GM19025 (cell line): ENCODE measurements around the gene TMEM179.

Experiments used
- ATAC-seq: cut with Tn5 transposase; IDR thresholded peaks from one replicate; pipeline ENCODE4 v1.9.1; 2021; ENCODE audit warnings: mild to moderate bottlenecking, low read depth, moderate library complexity; ENCODE audit not compliant: unreplicated experiment

The TMEM179 gene

DNA sequence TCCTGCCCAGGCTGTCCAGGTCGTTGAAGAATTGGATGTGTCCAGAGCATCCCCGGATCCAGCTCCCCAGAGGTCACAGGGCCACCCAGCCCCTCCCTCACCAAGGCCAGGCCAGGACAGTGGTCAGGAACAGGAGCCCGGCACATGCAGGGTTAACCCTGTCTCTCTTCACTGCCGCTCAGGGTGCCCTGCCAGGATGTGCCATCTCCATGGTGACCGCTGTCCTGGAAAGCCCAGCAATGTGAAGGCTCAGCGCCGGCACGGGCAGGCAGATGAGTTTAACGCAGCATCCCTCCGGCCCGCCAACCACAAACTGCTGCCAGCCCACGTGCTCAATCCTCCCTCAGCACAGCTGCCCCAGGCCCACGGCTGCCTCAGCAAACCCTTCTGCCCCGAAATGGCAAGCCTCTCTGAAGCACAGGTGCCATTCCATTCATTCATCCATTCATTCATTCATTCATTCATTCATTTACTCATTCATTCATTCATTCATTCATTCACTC lies 4.4 kb downstream of the TMEM179 start:
- ATAC-seq: no peak

- no peak for ATAC-seq
Observed at GRCh38 chr14:104599446-104599845, 5.1 kb downstream of the TMEM179 start.

GRCh38 chr14:104598910-104599273 lies 5.7 kb downstream of the TMEM179 start:
- no peak for ATAC-seq

- ATAC-seq: no peak
Observed at GRCh38 chr14:104598039-104598909, 6.3 kb downstream of the TMEM179 start.

- no peak for ATAC-seq
Observed at GRCh38 chr14:104597576-104597975, 7.0 kb downstream of the TMEM179 start.

GRCh38 chr14:104596927-104597351 lies 7.6 kb downstream of the TMEM179 start:
- ATAC-seq: no peak

GRCh38 chr14:104596451-104596918 lies 8.1 kb downstream of the TMEM179 start:
- no peak for ATAC-seq

DNA sequence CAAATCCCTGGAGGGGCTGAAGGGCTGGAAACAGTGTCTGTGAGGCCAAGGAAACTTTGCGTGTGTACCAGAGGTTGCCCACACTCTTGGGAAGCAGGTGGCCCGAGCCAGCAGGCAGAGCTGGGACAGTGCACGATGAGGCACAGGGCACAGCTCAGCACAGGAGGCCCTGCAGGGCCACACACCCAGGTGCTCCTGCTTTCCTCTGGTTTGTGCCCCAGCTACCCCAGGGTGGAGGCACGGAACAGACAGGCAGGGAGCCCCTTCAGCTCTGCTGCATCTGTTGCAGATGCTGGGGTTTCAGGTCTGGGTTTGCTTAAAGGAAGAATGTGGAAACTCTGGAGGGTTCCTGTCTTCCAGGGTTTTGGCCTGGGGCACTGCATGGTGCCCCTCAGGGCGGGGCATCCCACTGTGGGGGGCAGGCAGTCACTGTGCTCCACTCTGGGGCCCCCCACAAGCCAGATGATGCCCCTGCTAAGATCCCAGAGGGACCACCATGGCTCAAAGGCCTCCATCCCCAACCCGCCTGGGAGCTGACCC lies 8.6 kb downstream of the TMEM179 start:
- no peak for ATAC-seq

- no peak for ATAC-seq
Observed at GRCh38 chr14:104595116-104595675, 9.4 kb downstream of the TMEM179 start.

- no peak for ATAC-seq
Observed at GRCh38 chr14:104594310-104595046, 10.1 kb downstream of the TMEM179 start.

DNA sequence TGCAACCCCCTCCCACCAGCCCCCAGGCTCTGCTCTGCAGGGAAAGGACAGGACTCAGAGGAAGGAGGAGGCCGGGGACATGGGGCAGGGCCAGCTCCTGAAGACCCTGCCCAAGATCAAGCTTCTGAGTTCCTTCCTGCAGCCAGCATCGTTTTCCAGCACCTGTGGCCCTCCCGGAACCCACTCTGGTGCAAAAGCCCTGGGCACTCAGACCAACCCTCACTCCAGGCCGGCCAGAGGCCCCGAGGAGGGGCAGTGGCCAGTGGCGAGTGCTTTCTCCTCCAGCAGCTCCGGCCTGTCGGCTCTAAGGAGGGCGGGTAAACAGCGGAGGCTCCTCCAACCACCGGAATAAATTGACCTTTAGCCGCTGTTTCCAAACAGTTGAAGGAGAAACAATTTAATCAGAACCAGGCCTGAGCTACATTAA lies 10.8 kb downstream of the TMEM179 start:
- ATAC-seq: no peak

- ATAC-seq: no peak
Observed at GRCh38 chr14:104593241-104593701, 11.3 kb downstream of the TMEM179 start.

DNA sequence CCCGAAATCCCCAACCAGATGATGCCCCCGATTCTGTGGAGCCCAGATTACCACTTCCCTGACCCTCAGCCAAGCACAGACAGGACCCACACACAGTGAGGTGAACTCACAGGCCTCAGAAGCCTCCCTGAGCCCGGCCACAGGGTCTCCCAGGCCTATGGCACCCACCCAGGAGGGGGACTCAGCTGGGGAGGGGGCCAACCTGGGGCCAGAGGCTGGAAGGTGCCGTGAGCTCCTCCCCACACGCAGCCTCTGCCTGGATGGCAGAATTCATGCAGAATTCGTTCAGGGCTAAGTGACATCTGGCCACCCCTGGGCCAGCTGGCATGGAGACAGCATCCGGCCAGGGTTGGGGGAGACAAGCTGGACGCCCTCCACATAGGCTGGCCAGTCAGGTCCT lies 11.8 kb downstream of the TMEM179 start:
- no peak for ATAC-seq

GRCh38 chr14:104592292-104592672 lies 12.3 kb downstream of the TMEM179 start:
- ATAC-seq: no peak

- ATAC-seq: no peak
Observed at GRCh38 chr14:104591506-104592291, 12.9 kb downstream of the TMEM179 start.

GRCh38 chr14:104591031-104591430 lies 13.5 kb downstream of the TMEM179 start:
- no peak for ATAC-seq

GRCh38 chr14:104590240-104590965 lies 14.2 kb downstream of the TMEM179 start:
- ATAC-seq: no peak

DNA sequence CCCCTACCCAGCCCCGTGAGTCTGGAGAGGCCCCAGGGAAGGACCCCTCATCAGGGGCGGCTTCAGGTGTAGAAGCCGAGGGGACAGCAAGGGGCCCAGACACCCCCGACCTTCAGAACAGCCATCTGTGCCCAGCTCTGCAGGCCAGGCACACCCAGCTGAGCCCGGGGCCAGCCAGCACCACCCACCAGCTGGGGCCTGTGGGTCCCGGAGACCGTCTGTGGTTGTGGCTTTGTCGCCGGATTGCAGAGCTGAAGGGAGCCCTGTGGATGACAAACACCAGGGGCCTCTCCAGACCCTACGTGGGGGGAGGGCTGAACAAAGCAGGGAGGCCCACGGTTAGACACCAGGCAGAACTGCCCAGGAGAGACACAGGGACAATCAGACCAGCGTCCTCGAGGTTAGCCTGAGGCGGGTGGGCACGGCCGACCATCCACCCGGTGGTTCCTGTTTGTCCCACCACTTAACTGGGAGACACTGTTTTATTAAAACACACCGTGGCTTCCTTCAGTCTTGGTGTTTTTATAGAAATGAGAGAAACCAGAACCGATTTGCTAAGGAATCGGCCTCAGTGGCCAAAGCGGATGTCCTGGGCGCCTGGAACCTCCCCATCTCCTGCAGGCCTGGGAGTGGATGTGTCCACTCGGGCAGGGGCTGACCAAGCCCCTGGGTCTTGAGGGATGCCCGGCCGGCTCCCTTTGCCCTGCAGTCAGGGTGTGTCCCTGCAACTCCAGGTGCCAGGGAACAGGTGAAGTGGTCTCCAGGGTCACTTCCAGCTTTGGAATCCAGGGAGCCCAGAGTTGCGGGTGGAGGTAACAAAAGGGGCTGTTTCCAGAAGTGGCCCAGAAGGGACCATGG lies 15.0 kb downstream of the TMEM179 start:
- ATAC-seq: no peak
